SK-N-SH treated with all-trans-retinoic acid at 6 μM for 48 hours (cell line): ENCODE measurements around the gene TWSG1.

Experiments used
- CREB5 ChIP-seq: fragments of 250-450 bp; sonication (Bioruptor Pico); IDR thresholded peaks from 2 replicates; pipeline ENCODE4 v1.5.1; 2020; ENCODE audit warnings: low read depth, mild to moderate bottlenecking, moderate library complexity
- CSRNP3 ChIP-seq: fragments of 250-450 bp; sonication (Bioruptor Pico); IDR thresholded peaks from 2 replicates; pipeline ENCODE4 v1.5.1; 2021; ENCODE audit warnings: mild to moderate bottlenecking, moderate library complexity
- ESRRG ChIP-seq: fragments of 250-450 bp; sonication (Bioruptor Pico); IDR thresholded peaks from 2 replicates; pipeline ENCODE4 v1.6.1; 2021; ENCODE audit warnings: mild to moderate bottlenecking
- GLIS3 ChIP-seq: fragments of 250-450 bp; sonication (Bioruptor Pico); IDR thresholded peaks from 2 replicates; pipeline ENCODE4 v1.5.0; 2020; ENCODE audit warnings: mild to moderate bottlenecking, moderate library complexity
- ISL1 ChIP-seq: fragments of 250-450 bp; sonication (Bioruptor Pico); IDR thresholded peaks from 2 replicates; pipeline ENCODE4 v2.1.2; 2022; ENCODE audit warnings: mild to moderate bottlenecking, moderate library complexity
- OSR1 ChIP-seq: fragments of 250-450 bp; sonication (Bioruptor Pico); IDR thresholded peaks from 2 replicates; pipeline ENCODE4 v1.8.0; 2022; ENCODE audit warnings: moderate library complexity, mild to moderate bottlenecking, inconsistent platforms
- PATZ1 ChIP-seq: fragments of 250-450 bp; sonication (Bioruptor Pico); IDR thresholded peaks from 2 replicates; pipeline ENCODE4 v1.8.0; 2020; ENCODE audit warnings: mild to moderate bottlenecking, moderate library complexity, borderline replicate concordance
- TSHZ2 ChIP-seq: fragments of 250-450 bp; sonication (Bioruptor Pico); IDR thresholded peaks from 2 replicates; pipeline ENCODE4 v1.5.0; 2020; ENCODE audit warnings: mild to moderate bottlenecking, moderate library complexity
- ZFP3 ChIP-seq: fragments of 250-450 bp; sonication (Bioruptor Pico); IDR thresholded peaks from 2 replicates; pipeline ENCODE4 v1.5.0; 2020; ENCODE audit warnings: mild to moderate bottlenecking, moderate library complexity
- ZFP30 ChIP-seq: fragments of 450-650 bp; formaldehyde crosslinking; IDR thresholded peaks from 2 replicates; pipeline ENCODE4 v1.5.0; 2022; ENCODE audit warnings: mild to moderate bottlenecking, moderate library complexity

GRCh38 chr18:9293948-9294347 lies 40.6 kb upstream of the TWSG1 start:
- TF ChIP-seq CSRNP3 (CRISPR knock-in tag) (no peak), GLIS3 (CRISPR knock-in tag) (no peak), TSHZ2 (CRISPR knock-in tag) (no peak), PATZ1 (CRISPR knock-in tag) (no peak), ISL1 (CRISPR knock-in tag) (no peak), OSR1 (CRISPR knock-in tag) (no peak), ZFP3 (CRISPR knock-in tag) (no peak), ESRRG (no peak), CREB5 (CRISPR knock-in tag) (no peak), ZFP30 (CRISPR knock-in tag) (no peak)
